Activated B cell treated with CpG ODN at 0.5 μM for 24 hours (primary cell): ENCODE results near the gene KIAA1671. TPM values are rescaled to one million over a fixed set of nuclear protein-coding genes. Genes with fewer than 3 reads are reported as not detected.

ENCODE experiments used
- ATAC-seq: fragments of 200-7000 bp; cut with Tn5 transposase; one replicate; pipeline ENCODE4 v1.10.0; 2021; ENCODE audit warnings: low read depth, mild to moderate bottlenecking, moderate library complexity
- CTCF ChIA-PET: fragments of 350-600 bp; sonication (Branson Sonifier 250); formaldehyde crosslinking; loops from one replicate; lab custom pipeline; 2021; ENCODE audit warnings: antibody characterized with exemption; lab: Charles Lee
- POLR2A ChIA-PET: fragments of 350-600 bp; sonication (Branson Sonifier 250); formaldehyde crosslinking; loops from one replicate; lab custom pipeline; 2021; ENCODE audit warnings: antibody characterized with exemption; lab: Charles Lee
- DNase-seq: peaks from one replicate; pipeline ENCODE4 v3.0.0; 2022
- H3K27ac Mint-ChIP-seq: one replicate; pipeline ENCODE4 v1.8.0; 2020; ENCODE audit warnings: mixed read lengths
- H3K27me3 Mint-ChIP-seq: one replicate; pipeline ENCODE4 v1.8.0; 2021; ENCODE audit warnings: mixed read lengths
- H3K36me3 Mint-ChIP-seq: one replicate; pipeline ENCODE4 v1.8.0; 2021; ENCODE audit warnings: low read depth, mixed read lengths
- H3K4me1 Mint-ChIP-seq: one replicate; pipeline ENCODE4 v1.8.0; 2021; ENCODE audit warnings: mixed read lengths
- H3K4me3 Mint-ChIP-seq: one replicate; pipeline ENCODE4 v1.8.0; 2020; ENCODE audit warnings: mild to moderate bottlenecking, mixed read lengths
- H3K9me3 Mint-ChIP-seq: one replicate; pipeline ENCODE4 v1.8.0; 2020; ENCODE audit warnings: mixed read lengths
- intact Hi-C: fragments of 100-400 bp; cut with micrococcal nuclease; formaldehyde crosslinking; loops from one replicate; pipeline ENCODE4 v1.15.1; 2024
- total RNA-seq: library from RNA; stranded (reverse); gene quantifications from 2 replicates; pipeline ENCODE4 v1.2.3, GENCODE V29; 2022
- TF ChIP-seq, protein P1 (sequence below): fragments of 200-600 bp; IDR thresholded peaks from one replicate; pipeline ENCODE4 v1.8.0; 2022; ENCODE audit warnings: antibody characterized with exemption, mild to moderate bottlenecking

KIAA1671 gene
- total RNA-seq, 1 donor from 2014 or later, result 0.04 TPM

DNA sequence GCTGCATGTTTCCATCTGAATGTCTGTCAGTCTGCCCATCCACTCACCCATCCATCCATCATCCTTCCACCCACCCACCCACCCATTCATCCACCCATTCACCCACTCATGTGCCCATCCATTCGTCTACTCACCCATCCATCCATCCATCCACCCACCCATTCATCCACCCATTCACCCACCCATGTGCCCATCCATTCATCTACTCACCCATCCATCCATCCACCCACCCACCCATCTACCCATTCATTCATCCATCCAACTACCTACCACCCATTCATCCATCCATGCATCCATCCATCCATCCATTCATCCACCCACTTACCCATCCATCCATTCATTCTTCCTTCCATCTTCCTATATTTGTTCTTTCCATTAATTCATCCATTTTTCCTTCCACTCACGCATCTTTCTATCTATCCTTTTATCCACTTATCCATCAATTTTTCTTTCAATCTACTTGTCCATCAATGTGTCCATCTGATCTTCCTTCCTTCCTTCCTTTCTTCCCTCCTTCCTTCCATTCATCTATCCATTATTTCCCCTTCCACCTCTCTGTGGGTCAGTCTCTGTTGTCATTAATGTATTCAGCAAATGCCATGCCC, 255.1 kb downstream of the KIAA1671 start:
- ATAC-seq (no peak), DNase-seq (no peak)
- H3K9me3 Mint-ChIP-seq, result no peaks in the 10 kb centered on the region
- no peaks in the 10 kb centered on the region for H3K36me3 Mint-ChIP-seq
- CTCF ChIA-PET, result no interaction called here
- intact Hi-C loops, result no loop called here
- H3K27ac Mint-ChIP-seq, result no peak overlapping the region
- POLR2A ChIA-PET, result no interaction called here
- H3K4me1 Mint-ChIP-seq, result no peaks in the 10 kb centered on the region
- H3K27me3 Mint-ChIP-seq, result peaks cover 1% of the 10 kb centered on the region
- H3K4me3 Mint-ChIP-seq, result no peak overlapping the region
- TF ChIP-seq, protein P1, sequence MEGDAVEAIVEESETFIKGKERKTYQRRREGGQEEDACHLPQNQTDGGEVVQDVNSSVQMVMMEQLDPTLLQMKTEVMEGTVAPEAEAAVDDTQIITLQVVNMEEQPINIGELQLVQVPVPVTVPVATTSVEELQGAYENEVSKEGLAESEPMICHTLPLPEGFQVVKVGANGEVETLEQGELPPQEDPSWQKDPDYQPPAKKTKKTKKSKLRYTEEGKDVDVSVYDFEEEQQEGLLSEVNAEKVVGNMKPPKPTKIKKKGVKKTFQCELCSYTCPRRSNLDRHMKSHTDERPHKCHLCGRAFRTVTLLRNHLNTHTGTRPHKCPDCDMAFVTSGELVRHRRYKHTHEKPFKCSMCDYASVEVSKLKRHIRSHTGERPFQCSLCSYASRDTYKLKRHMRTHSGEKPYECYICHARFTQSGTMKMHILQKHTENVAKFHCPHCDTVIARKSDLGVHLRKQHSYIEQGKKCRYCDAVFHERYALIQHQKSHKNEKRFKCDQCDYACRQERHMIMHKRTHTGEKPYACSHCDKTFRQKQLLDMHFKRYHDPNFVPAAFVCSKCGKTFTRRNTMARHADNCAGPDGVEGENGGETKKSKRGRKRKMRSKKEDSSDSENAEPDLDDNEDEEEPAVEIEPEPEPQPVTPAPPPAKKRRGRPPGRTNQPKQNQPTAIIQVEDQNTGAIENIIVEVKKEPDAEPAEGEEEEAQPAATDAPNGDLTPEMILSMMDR, result no peak

DNA sequence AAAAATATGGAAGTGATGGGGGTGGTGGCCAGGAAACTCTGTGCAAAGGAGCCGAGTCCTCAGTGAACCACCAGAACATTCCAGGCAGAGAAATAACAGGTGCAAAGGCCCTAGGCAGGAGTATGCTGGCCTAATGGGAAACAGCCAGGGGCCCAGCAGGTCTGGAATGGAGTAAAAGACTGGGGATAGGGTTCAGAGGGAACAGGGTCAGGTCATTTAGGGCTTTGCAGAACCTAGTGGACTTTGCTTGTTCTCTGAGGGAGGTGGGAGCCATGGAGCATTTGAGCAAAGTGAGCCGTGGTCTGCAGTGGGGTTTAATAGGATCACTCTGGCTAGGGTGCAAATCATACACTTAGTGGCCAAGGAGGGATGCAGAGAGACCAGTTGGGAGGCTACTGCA, 255.8 kb downstream of the KIAA1671 start:
- ATAC-seq (no peak), DNase-seq (no peak)

DNA sequence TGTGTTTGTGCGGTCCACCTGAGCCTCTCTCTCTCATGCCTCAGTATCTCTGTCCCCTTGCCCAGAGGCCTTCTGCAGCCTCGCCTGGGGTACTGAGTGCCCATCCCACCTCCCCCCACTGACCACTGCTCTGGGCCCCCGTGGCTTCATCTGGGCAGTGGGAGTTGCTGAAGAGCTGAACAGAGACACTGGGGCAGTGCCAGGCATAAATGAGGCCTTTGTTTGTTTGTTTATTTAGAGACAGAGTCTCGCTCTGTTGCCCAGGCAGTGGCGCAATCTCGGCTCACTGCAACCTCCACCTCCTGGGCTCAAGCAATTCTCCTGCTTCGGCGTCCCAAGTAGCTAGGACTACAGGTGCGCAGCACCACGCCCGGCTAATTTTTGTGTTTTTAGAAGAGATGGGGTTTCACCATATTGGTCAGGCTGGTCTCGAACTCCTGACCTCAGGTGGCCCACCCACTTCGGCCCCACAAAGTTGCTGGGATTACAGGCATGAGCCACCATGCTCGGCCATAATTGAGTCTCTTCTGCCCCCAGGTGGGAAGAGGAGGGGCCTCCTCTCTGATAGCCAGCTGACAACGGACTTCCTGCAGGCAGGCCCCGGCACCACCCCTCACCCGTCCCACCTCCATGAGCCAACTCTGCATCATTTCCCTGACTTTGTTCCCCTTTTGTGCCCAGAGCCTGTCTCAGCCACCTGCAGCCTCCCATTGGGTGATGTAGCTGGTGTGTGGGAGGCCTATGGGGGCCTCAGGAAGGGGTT, 256.4 kb downstream of the KIAA1671 start:
- intact Hi-C loops, result no loop called here
- peaks cover 7% of the 10 kb centered on the region for H3K27me3 Mint-ChIP-seq
- DNase-seq, result no peak
- no peaks in the 10 kb centered on the region for H3K4me1 Mint-ChIP-seq
- TF ChIP-seq, protein P1, result no peak
- no peak for ATAC-seq
- ChIA-PET CTCF (no interaction called here), POLR2A (no interaction called here)
- H3K27ac Mint-ChIP-seq, result no peak overlapping the region
- peaks cover 3% of the 10 kb centered on the region for H3K9me3 Mint-ChIP-seq
- no peak overlapping the region for H3K4me3 Mint-ChIP-seq
- H3K36me3 Mint-ChIP-seq, result no peaks in the 10 kb centered on the region

More for the DNA sequence above, 255.8 kb downstream of the KIAA1671 start:
- ChIA-PET POLR2A (no interaction called here), CTCF (no interaction called here)
- no peak overlapping the region for H3K27ac Mint-ChIP-seq
- TF ChIP-seq, protein P1, result no peak
- H3K4me3 Mint-ChIP-seq, result no peak overlapping the region
- intact Hi-C loops, result no loop called here
- no peaks in the 10 kb centered on the region for H3K9me3 Mint-ChIP-seq
- H3K36me3 Mint-ChIP-seq, result no peaks in the 10 kb centered on the region
- H3K27me3 Mint-ChIP-seq, result peaks cover 2% of the 10 kb centered on the region
- no peaks in the 10 kb centered on the region for H3K4me1 Mint-ChIP-seq

DNA sequence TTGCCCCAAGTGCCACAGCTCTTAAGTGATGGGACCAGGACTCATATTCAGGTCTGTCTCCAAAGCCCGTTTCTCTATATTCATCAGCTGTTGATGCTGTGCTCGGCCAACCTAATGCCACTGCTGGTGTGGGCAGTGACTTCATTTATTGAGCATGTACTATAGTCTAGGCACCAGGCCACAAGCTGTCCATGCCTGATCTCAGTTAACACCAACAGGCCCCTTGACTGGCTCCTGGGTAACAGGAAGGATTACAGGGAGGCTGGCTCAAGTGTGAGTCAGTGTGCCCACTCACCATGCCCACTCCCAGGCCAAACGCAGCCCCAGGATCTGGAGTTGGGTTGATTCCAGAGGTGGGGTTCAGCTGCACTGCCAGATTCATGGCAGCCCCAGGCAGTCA, 258.3 kb downstream of the KIAA1671 start:
- no peak overlapping the region for H3K4me3 Mint-ChIP-seq
- H3K9me3 Mint-ChIP-seq, result peaks cover 3% of the 10 kb centered on the region
- no peak overlapping the region for H3K27ac Mint-ChIP-seq
- H3K36me3 Mint-ChIP-seq, result no peaks in the 10 kb centered on the region
- DNase-seq, result no peak
- peaks cover 7% of the 10 kb centered on the region for H3K27me3 Mint-ChIP-seq
- intact Hi-C loops, result no loop called here
- TF ChIP-seq, protein P1, result no peak
- ChIA-PET CTCF (no interaction called here), POLR2A (no interaction called here)
- no peak for ATAC-seq
- no peaks in the 10 kb centered on the region for H3K4me1 Mint-ChIP-seq

DNA sequence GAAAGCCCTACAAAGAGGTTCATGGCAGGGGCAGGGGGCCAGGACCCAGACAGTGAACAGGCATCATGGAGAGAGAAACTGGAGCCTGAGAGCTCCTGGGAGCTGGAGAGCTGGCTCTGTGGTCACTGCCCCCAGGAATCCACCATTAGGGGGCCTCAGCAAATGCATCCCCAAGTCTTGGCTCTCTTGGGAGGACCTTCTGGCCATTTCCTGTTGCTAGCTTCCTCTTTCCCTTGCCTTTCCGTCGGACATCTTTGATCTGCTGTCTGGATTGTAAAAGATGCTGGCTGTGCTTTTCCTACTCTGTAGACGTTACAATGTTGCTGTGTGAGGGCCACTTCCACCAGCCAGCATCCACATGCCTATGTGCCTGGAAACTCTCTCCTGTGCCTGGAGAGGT, 259.8 kb downstream of the KIAA1671 start:
- DNase-seq (no peak), ATAC-seq (no peak)
- peaks cover 9% of the 10 kb centered on the region for H3K27me3 Mint-ChIP-seq
- TF ChIP-seq, protein P1, result no peak
- H3K36me3 Mint-ChIP-seq, result no peaks in the 10 kb centered on the region
- ChIA-PET CTCF (no interaction called here), POLR2A (no interaction called here)
- intact Hi-C loops, result no loop called here
- H3K27ac Mint-ChIP-seq, result no peak overlapping the region
- no peak overlapping the region for H3K4me3 Mint-ChIP-seq
- no peaks in the 10 kb centered on the region for H3K4me1 Mint-ChIP-seq
- peaks cover 3% of the 10 kb centered on the region for H3K9me3 Mint-ChIP-seq
